Body of pancreas (tissue), 4 donors: Measurements from ENCODE around the gene SKP1.

ENCODE experiments used
- POLR2A ChIP-seq, 3 donors: fragments of 450-650 bp; IDR thresholded peaks; one replicate each; pipeline ENCODE4 v1.6.1; 2016; ENCODE audit warnings: antibody characterized with exemption in 3 of 3, mild to moderate bottlenecking in 2 of 3
- TF ChIP-seq, protein P1 (sequence below), 7 experiments: fragments of 450-650 bp in 4 of 7; fragments of 200-600 bp in 3 of 7; sonication (generic) in 3 of 7; IDR thresholded peaks; one replicate each; pipeline ENCODE4 v1.5.1; 2016 to 2019; ENCODE audit warnings: antibody characterized with exemption in 7 of 7

DNA sequence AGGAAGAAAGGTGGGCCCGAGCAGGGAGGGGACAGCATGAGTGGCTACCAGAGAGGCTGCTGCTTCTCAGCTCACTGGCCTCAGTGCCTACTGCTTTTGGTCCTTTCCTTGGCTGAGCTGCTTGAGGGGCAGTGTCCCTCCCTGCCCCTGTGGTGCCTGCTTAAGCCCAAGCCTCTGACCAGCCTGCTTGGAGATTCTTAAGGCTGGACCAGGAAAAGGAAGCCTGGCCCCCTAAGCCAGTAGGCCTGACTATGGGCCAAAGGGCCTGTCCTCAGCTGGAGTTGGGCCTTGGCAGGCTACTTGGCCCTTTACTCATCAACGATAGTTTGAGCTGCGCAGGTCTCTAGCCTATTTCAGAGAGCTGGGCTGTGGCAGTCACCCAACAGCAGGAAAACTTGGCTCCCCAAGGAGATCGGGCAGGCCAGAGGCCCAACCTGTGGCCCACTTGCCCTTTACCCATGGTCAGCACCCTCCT lies 37.3 kb downstream of the SKP1 start:
- TF ChIP-seq, protein P1, sequence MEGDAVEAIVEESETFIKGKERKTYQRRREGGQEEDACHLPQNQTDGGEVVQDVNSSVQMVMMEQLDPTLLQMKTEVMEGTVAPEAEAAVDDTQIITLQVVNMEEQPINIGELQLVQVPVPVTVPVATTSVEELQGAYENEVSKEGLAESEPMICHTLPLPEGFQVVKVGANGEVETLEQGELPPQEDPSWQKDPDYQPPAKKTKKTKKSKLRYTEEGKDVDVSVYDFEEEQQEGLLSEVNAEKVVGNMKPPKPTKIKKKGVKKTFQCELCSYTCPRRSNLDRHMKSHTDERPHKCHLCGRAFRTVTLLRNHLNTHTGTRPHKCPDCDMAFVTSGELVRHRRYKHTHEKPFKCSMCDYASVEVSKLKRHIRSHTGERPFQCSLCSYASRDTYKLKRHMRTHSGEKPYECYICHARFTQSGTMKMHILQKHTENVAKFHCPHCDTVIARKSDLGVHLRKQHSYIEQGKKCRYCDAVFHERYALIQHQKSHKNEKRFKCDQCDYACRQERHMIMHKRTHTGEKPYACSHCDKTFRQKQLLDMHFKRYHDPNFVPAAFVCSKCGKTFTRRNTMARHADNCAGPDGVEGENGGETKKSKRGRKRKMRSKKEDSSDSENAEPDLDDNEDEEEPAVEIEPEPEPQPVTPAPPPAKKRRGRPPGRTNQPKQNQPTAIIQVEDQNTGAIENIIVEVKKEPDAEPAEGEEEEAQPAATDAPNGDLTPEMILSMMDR (IDR thresholded peaks at IDR 0.05): no peak
- TF ChIP-seq POLR2A (IDR thresholded peaks at IDR 0.05): no peak
